Measurements from ENCODE around the gene SETD1A. TPM values are rescaled to one million over a fixed set of nuclear protein-coding genes. Genes with fewer than 3 reads are reported as not detected.
A peak's percentile ranks its signal among the peaks of the same experiment; 100 is the strongest.

SETD1A gene
- total and polyA plus RNA-seq, 2 of the 8 experiments (the other 6 are each of a cell fraction or from before 2014, with no cell fraction given) = 4.8 to 29.0 TPM

GRCh38 chr16:30927789-30928378 is 29.7 kb upstream of the SETD1A start (continued):
- TF ChIP-seq TBP (IDR thresholded peaks at IDR 0.05; ENCODE audit: low read depth, low read length) (no peak), E2F6 (IDR thresholded peaks at IDR 0.05) (no peak), YY1 (IDR thresholded peaks at IDR 0.05; ENCODE audit: low read depth, low read length) (0 out of 2 replicates have a peak, but pooled peaks have one; percentile 21), FOSL1 (IDR thresholded peaks at IDR 0.05; ENCODE audit: insufficient read depth, low read depth, low read length) (no peak), KDM1A (IDR thresholded peaks at IDR 0.05; ENCODE audit: borderline replicate concordance, low read length) (no peak), SIRT6 (IDR thresholded peaks at IDR 0.05; ENCODE audit: low read length) (no peak), POLR2AphosphoS5 (IDR thresholded peaks at IDR 0.05; ENCODE audit: low read depth, low read length) (peak; percentile 68; the same call in 1 of the 2 replicates), BRCA1 (IDR thresholded peaks at IDR 0.05; ENCODE audit: low read depth, low read length) (no peak), TAF1 (IDR thresholded peaks at IDR 0.05; ENCODE audit: low read depth, low read length) (no peak), CTCF (IDR thresholded peaks at IDR 0.05; ENCODE audit: control extremely low read depth in 1 of 3, insufficient read depth in 1 of 3, low read depth in 1 of 3, low read length in 3 of 3) (no peak), BCL11A (IDR thresholded peaks at IDR 0.05; ENCODE audit: low read depth in 2 of 2, low read length in 2 of 2) (no peak), MAFK (IDR thresholded peaks at IDR 0.05; ENCODE audit: low read depth, low read length) (no peak), POU5F1 (IDR thresholded peaks at IDR 0.05; ENCODE audit: low read depth, low read length) (no peak), CHD2 (IDR thresholded peaks at IDR 0.05; ENCODE audit: low read length) (no peak), ASH2L (IDR thresholded peaks at IDR 0.05; ENCODE audit: low read length) (no peak), NANOG (IDR thresholded peaks at IDR 0.05; ENCODE audit: insufficient read depth, low read depth, low read length, poor library complexity, severe bottlenecking) (no peak), MAX (IDR thresholded peaks at IDR 0.05) (0 out of 2 replicates have a peak, but pooled peaks have one; percentile 39), ATF2 (IDR thresholded peaks at IDR 0.05; ENCODE audit: low read length) (no peak), CTBP2 (IDR thresholded peaks at IDR 0.05; ENCODE audit: borderline replicate concordance, insufficient read depth, insufficient read length, low read length) (no peak), RAD21 (IDR thresholded peaks at IDR 0.05 in 1 of 2, conservative IDR thresholded peaks at IDR 0.05 in 1 of 2; ENCODE audit: low read depth in 2 of 2, low read length in 2 of 2) (no peak)

Data from H1 (cell line).